ENCODE data around the gene SORBS2. TPM values are rescaled to one million over a fixed set of nuclear protein-coding genes. Genes with fewer than 3 reads are reported as not detected.

SORBS2 gene
- total RNA-seq, 1 donor from 2014 or later, result 60.4 TPM

GRCh38 chr4:185664481-185664880 is 147.5 kb downstream of the SORBS2 start:
- Histone ChIP-seq H3K4me1 (no peaks in the 10 kb centered on the region), H3K27me3 (no peaks in the 10 kb centered on the region), H3K9me3 (no peaks in the 10 kb centered on the region), H3K4me3 (no peak overlapping the region), H3K27ac (no peak overlapping the region), H3K36me3 (no peaks in the 10 kb centered on the region)
- intact Hi-C loops (cut with DNase I), result no loop called here
- DNase-seq (ENCODE audit: extremely low spot score in 2 of 2), result no peak
- TF ChIP-seq POLR2AphosphoS5 (IDR thresholded peaks at IDR 0.05; ENCODE audit: insufficient read depth in 1 of 2, low read depth in 1 of 2), result no peak
- no peak for TF ChIP-seq CTCF (IDR thresholded peaks at IDR 0.05)
- TF ChIP-seq POLR2A (IDR thresholded peaks at IDR 0.05), result no peak

GRCh38 chr4:185662030-185662778 is 149.8 kb downstream of the SORBS2 start:
- H3K4me3 ChIP-seq, result no peak overlapping the region

GRCh38 chr4:185660340-185660739 is 151.7 kb downstream of the SORBS2 start:
- H3K36me3 ChIP-seq, result no peaks in the 10 kb centered on the region
- no peaks in the 10 kb centered on the region for H3K9me3 ChIP-seq
- no peaks in the 10 kb centered on the region for H3K27me3 ChIP-seq
- H3K27ac ChIP-seq, result no peak overlapping the region
- no peak for DNase-seq (ENCODE audit: extremely low spot score in 2 of 2)
- H3K4me3 ChIP-seq, result no peak overlapping the region
- H3K4me1 ChIP-seq, result no peaks in the 10 kb centered on the region
- TF ChIP-seq POLR2A (IDR thresholded peaks at IDR 0.05) (no peak), POLR2AphosphoS5 (IDR thresholded peaks at IDR 0.05; ENCODE audit: insufficient read depth in 1 of 2, low read depth in 1 of 2) (no peak)
- intact Hi-C loops (cut with DNase I), result no loop called here

More at GRCh38 chr4:185662030-185662778, 149.8 kb downstream of the SORBS2 start:
- intact Hi-C loops (cut with DNase I), result no loop called here
- Histone ChIP-seq H3K4me1 (no peaks in the 10 kb centered on the region), H3K36me3 (no peaks in the 10 kb centered on the region), H3K9me3 (no peaks in the 10 kb centered on the region), H3K27me3 (no peaks in the 10 kb centered on the region), H3K27ac (no peak overlapping the region)
- DNase-seq (ENCODE audit: extremely low spot score in 2 of 2), result no peak
- no peak for TF ChIP-seq CTCF (IDR thresholded peaks at IDR 0.05)
- TF ChIP-seq POLR2AphosphoS5 (IDR thresholded peaks at IDR 0.05; ENCODE audit: insufficient read depth in 1 of 2, low read depth in 1 of 2), result no peak
- TF ChIP-seq POLR2A (IDR thresholded peaks at IDR 0.05), result no peak

GRCh38 chr4:185657699-185658098 is 154.3 kb downstream of the SORBS2 start:
- Histone ChIP-seq H3K36me3 (no peaks in the 10 kb centered on the region), H3K4me3 (no peak overlapping the region), H3K27ac (peak overlapping the region; percentile 49), H3K4me1 (no peaks in the 10 kb centered on the region), H3K27me3 (no peaks in the 10 kb centered on the region), H3K9me3 (no peaks in the 10 kb centered on the region)
- intact Hi-C loops (cut with DNase I), result no loop called here
- no peak for TF ChIP-seq POLR2AphosphoS5 (IDR thresholded peaks at IDR 0.05; ENCODE audit: insufficient read depth in 1 of 2, low read depth in 1 of 2)
- TF ChIP-seq CTCF (IDR thresholded peaks at IDR 0.05), result no peak
- no peak for TF ChIP-seq POLR2A (IDR thresholded peaks at IDR 0.05)
- no peak for DNase-seq (ENCODE audit: extremely low spot score in 2 of 2)

- TF ChIP-seq POLR2AphosphoS5 (IDR thresholded peaks at IDR 0.05; ENCODE audit: insufficient read depth in 1 of 2, low read depth in 1 of 2) (no peak), POLR2A (IDR thresholded peaks at IDR 0.05) (no peak)
- Histone ChIP-seq H3K36me3 (no peaks in the 10 kb centered on the region), H3K27ac (peak overlapping the region; percentile 49), H3K4me1 (no peaks in the 10 kb centered on the region), H3K4me3 (peak overlapping the region in 1 of 2 donors; percentile 31), H3K27me3 (no peaks in the 10 kb centered on the region), H3K9me3 (no peaks in the 10 kb centered on the region)
- no peak for DNase-seq (ENCODE audit: extremely low spot score in 2 of 2)
- intact Hi-C loops (cut with DNase I), result no loop called here
These were observed 154.8 kb downstream of the SORBS2 start for GRCh38 chr4:185657183-185657582.

- no peak for DNase-seq (ENCODE audit: extremely low spot score in 2 of 2)
- intact Hi-C loops (cut with DNase I), result no loop called here
- peak overlapping the region; percentile 17 to 31 for H3K4me3 ChIP-seq
These were observed 155.5 kb downstream of the SORBS2 start for GRCh38 chr4:185656467-185656931.

More at GRCh38 chr4:185656467-185656931, 155.5 kb downstream of the SORBS2 start:
- no peaks in the 10 kb centered on the region for H3K9me3 ChIP-seq
- no peaks in the 10 kb centered on the region for H3K27me3 ChIP-seq
- H3K27ac ChIP-seq, result peak overlapping the region; percentile 49
- H3K36me3 ChIP-seq, result no peaks in the 10 kb centered on the region
- no peaks in the 10 kb centered on the region for H3K4me1 ChIP-seq
- TF ChIP-seq POLR2A (IDR thresholded peaks at IDR 0.05), result no peak
- TF ChIP-seq CTCF (IDR thresholded peaks at IDR 0.05), result peak in 1 of 3 experiments; percentile 21
- no peak for TF ChIP-seq POLR2AphosphoS5 (IDR thresholded peaks at IDR 0.05; ENCODE audit: insufficient read depth in 1 of 2, low read depth in 1 of 2)
